Effector CD8-positive, alpha-beta T cell (primary cell): ENCODE data around the gene GNA15.

Source experiments
- DNase-seq: peaks from one replicate; lab custom pipeline; 2025; lab: John Stamatoyannopoulos, UW

Gene GNA15

GRCh38 chr19:3121396-3121795 is 14.4 kb upstream of the GNA15 start:
- no peak for DNase-seq

DNA sequence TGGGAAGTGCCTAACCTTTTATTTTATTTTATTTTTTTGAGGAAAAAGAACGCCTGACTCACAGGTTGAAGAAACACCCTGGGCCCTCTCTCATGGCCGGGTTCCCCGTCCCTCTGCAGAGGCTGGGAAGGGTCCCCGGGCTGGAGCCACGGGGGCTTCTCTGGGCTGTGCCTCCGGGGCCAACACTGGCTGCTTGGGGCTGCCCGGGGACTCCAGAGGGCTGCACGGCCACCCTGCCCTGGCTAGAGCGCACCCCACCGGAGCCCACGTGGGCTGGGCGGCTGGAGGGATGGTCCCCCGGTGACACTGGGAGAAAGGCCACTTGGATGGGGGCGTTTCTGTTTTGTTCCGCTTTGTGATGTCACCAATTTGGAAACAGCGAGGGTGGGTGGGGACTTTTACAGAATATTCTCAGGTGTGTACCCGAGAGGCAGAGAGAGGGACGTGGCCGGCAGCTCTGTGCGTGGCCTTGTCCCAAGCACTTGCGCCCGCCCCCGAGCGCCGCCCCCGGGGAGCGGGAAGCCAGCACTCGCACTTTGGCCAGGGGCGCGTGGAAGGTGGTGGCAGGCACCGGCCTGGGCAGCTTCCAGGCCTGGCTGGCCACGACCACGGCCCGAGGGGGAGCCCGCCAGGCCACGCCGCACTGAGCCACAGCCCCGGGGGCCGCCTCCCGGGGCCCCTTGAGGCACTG is 13.9 kb upstream of the GNA15 start:
- DNase-seq = no peak

DNA sequence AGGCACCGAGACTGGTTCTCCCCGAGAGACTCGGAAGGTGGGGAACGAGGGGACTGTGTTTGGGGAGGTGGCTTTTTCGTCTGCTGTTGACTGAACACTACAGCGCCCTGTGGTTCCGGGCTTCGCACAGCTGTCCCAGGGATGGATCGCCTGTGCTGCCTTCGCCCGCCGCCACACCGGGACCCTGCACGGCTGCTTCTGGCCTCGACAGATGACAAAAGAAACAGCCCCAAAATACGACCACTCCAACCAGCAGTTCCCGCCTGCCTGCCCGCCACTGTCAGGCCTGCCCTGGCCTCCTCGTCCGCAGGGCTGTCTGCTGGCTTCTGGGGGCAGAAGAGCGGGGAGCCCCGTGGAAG is 13.3 kb upstream of the GNA15 start:
- no peak for DNase-seq

GRCh38 chr19:3123088-3123721 is 12.6 kb upstream of the GNA15 start:
- DNase-seq = no peak

GRCh38 chr19:3123956-3124355 is 11.9 kb upstream of the GNA15 start:
- DNase-seq = no peak

- no peak for DNase-seq
These were observed 11.2 kb upstream of the GNA15 start for GRCh38 chr19:3124630-3125029.

DNA sequence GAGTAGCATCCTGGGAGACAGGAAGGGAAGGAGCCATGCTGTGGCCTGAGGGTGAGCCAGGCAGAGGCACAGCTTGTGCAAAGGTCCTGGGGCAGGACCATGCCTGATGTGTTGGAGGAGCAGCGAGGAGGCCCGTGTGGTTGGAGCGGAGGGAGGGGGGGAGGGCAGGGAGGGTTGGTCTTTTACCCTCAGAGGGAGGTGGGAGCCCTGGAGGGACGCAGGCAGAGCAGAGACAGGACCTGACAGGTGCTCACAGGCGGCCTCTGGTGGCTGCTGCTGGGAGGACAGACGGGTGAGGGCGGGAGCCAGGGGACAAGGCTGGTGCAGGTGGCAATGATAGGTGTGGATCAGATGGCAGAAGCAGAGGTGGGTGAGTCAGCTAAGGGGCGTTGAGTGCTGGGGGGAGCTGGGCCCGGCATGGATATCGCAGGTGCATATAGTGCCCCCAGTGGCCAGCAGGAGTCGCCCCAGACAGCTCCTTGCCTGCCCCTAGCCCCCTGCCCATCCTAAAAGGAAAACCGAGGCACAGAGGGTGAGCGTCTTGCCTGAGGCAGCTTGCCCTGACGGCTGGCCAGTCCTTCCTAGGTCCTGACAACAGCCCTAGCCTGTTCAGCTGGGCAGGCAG is 9.8 kb upstream of the GNA15 start:
- DNase-seq = peak; percentile 62

GRCh38 chr19:3129112-3129511 is 6.7 kb upstream of the GNA15 start:
- no peak for DNase-seq

DNA sequence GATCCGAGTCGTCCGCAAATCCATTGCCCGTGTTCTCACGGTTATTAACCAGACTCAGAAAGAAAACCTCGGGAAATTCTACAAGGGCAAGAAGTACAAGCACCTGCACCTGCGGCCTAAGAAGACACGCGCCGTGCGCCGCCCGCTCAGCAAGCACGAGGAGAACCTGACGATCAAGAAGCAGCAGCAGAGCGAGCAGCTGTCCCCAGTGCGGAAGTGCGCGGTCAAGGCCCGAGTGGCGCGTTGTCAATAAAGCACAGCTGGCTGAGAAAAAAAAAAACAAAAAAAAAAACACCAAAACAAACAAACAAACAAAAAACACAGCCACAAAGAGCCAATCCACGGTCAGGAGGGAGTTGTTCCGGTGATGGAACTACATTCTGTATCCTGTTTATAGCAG is 4.7 kb upstream of the GNA15 start:
- DNase-seq = no peak

- peak; percentile 23 for DNase-seq
These were observed 2.7 kb upstream of the GNA15 start for GRCh38 chr19:3132971-3133792.

- no peak for DNase-seq
These were observed 2.1 kb upstream of the GNA15 start for GRCh38 chr19:3133793-3134116.

DNA sequence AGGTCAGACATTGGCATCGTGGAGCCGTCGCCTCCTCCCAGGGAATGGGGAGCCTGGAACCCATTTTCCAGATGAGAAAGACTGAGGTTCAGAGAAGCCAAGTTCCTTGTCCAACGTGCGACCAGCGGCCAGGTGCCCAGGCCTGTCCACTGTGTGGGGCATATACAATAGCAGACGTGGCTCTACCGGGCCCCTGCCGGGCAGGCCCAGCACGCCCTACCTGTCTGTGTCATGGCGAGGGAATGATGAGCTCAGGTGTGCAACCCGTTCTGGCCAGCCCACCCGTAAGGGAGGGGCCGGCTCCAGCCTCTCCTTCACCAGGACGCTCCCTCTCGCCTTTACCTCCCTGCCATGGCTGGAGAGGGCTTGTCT is 837 bp downstream of the GNA15 start:
- no peak for DNase-seq

- no peak for DNase-seq
These were observed 1.3 kb downstream of the GNA15 start for GRCh38 chr19:3137119-3137518.

GRCh38 chr19:3138268-3138667 is 2.4 kb downstream of the GNA15 start:
- no peak for DNase-seq

GRCh38 chr19:3140667-3141038 is 4.8 kb downstream of the GNA15 start:
- DNase-seq = no peak

DNA sequence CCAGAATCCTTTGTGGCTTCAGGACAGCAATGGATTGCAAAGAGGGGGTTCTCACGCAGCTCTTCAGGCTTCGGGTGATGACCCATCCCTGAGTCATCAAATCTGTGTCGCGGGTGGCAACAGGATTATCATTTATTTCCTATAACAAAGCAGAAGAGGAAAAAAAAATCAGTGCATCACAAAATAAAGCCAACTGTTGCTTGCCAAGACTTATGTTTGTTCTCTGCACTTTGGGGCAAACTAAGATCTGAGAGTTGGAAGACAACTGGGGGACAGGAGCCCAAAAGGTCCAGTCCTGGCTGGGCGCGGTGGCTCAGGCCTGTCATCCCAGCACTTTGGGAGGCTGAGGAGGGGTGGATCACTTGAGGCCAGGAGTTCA is 6.4 kb downstream of the GNA15 start:
- DNase-seq = no peak

DNA sequence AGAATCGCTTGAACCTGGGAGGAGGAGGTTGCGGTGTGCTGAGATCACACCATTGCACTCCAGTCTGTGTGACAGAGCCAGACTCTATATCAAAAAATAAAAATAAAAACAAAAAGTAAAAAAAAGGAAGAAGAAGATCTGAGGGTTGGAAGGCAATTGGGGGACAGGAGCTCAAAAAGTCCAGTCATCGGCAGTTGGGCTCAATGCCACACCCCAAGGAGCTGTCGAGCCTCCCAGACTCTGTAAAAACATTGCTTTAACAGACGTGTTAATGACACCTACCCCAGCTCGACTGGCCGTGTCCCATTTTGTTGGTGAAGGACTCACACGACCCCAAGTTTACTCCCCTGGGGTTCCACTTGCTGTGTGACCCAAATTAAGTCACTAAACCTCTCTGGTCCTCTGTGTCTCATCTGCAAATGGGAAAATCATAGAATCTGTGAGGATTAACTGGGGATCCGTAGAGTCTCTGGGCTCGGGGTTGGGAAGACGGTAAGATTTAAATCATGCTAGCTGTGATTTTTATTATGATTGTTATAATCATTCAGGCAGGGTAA is 7.0 kb downstream of the GNA15 start:
- no peak for DNase-seq

DNA sequence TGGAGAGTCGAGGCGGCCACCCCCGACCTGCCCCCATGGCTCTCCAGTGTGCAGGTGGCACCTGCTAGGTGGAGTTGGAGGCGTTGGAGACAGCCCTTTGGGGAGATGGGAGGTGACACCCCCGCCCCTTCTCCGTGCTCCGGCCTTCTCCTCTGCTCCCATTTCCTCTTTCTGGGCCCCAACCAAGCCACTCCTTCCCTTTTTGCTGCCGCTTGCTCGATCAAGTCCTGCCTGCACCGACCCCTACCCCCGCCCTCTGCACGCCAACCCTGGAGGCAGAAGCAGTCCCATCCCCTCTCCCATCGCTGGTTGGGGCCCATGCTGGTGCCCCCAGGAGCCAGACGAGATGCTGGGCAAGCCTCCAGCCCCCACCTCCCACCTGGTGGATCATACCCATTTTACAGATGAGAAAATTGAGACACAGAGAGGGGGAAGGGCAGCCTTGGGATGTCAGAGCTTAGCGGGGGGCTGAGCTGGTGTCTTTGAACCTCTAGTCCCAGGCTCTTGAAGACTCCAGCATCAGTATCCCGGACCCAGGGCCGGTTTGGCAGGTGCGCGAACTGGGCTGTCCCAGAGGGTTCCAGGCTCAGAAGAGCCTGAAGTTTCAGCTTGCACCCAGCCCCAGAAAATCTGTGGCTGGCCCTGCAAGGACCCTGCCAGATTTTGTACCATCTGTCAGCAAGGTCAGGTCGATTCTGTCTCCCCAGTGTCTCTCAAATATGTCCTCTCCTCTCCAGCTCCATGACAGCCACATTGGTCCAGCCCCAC is 10.3 kb downstream of the GNA15 start:
- DNase-seq = no peak

- DNase-seq = peak; percentile 74
These were observed 10.9 kb downstream of the GNA15 start for GRCh38 chr19:3146677-3147100.

- no peak for DNase-seq
These were observed 12.7 kb downstream of the GNA15 start for GRCh38 chr19:3148503-3148902.

DNA sequence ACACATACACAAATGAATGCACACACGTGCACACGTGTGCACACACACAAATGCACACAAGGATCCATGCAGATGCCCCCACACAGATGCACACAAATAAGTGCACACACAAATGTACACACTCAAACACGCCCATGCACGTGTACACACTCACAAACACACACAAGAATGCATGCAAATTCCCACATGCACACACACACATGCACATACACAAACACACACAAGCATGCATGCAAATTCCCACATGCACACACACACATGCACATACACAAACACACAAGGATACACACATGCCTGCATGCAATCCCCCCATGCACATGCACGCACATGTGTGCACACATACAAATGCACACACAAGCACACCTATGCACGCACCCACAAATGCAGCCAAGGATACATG is 13.3 kb downstream of the GNA15 start:
- no peak for DNase-seq
